H1 (cell line): Measurements from ENCODE around the gene TIMM23.

Source experiments
- ATF3 ChIP-seq: IDR thresholded peaks from 2 replicates; pipeline ENCODE4 v1.6.1; 2011; ENCODE audit warnings: low read depth, mild to moderate bottlenecking, low read length; ENCODE audit not compliant: insufficient read depth
- CTCF ChIP-seq, 3 experiments: IDR thresholded peaks; 1 replicate in 2 of 3; 2 replicates in 1 of 3; pipeline versions ENCODE4 v1.5.1 to v1.6.1; 2011; ENCODE audit warnings: low read length in 3 of 3, mild to moderate bottlenecking in 3 of 3, inconsistent platforms in 2 of 3, low read depth in 1 of 3, moderate library complexity in 1 of 3; ENCODE audit not compliant: insufficient read depth in 1 of 3; ENCODE audit errors: control extremely low read depth in 1 of 3
- E2F6 ChIP-seq: IDR thresholded peaks from 2 replicates; pipeline ENCODE4 v1.6.1; 2012; ENCODE audit warnings: inconsistent platforms
- EP300 ChIP-seq, 2 experiments: IDR thresholded peaks; 1 replicate in 1 of 2; 2 replicates in 1 of 2; pipeline ENCODE4 v1.6.1; 2011 to 2012; ENCODE audit warnings: low read depth in 2 of 2, low read length in 2 of 2, mild to moderate bottlenecking in 2 of 2, borderline replicate concordance in 1 of 2, inconsistent platforms in 1 of 2, moderate library complexity in 1 of 2
- EZH2 ChIP-seq: fragments of 200-600 bp; sonication (generic); IDR thresholded peaks from 2 replicates; pipeline ENCODE4 v1.7.1; 2012; ENCODE audit warnings: low read depth, mild to moderate bottlenecking, moderate library complexity, low read length, inconsistent platforms; ENCODE audit not compliant: severe bottlenecking
- HDAC6 ChIP-seq: IDR thresholded peaks from one replicate; pipeline ENCODE4 v1.7.1; 2012; ENCODE audit warnings: low read depth, mild to moderate bottlenecking, inconsistent platforms, low read length, moderate library complexity
- JUN ChIP-seq: IDR thresholded peaks from 2 replicates; pipeline ENCODE4 v1.6.1; 2011; ENCODE audit warnings: low read depth, mild to moderate bottlenecking, improper control_type of control experiment, low read length
- NANOG ChIP-seq: IDR thresholded peaks from 2 replicates; pipeline ENCODE4 v1.6.1; 2011; ENCODE audit warnings: low read length, low read depth, mild to moderate bottlenecking, inconsistent platforms; ENCODE audit not compliant: insufficient read depth, poor library complexity, severe bottlenecking
- POLR2A ChIP-seq, 2 experiments: IDR thresholded peaks; 1 replicate in 1 of 2; 2 replicates in 1 of 2; pipeline ENCODE4 v1.6.1; 2011; ENCODE audit warnings: low read depth in 2 of 2, low read length in 2 of 2, mild to moderate bottlenecking in 2 of 2; ENCODE audit errors: control extremely low read depth in 1 of 2
- POLR2AphosphoS5 ChIP-seq: IDR thresholded peaks from 2 replicates; pipeline ENCODE4 v1.6.1; 2011; ENCODE audit warnings: low read depth, low read length
- RFX5 ChIP-seq: IDR thresholded peaks from 2 replicates; pipeline ENCODE4 v1.6.1; 2011; ENCODE audit warnings: low read depth, low read length, improper control_type of control experiment, borderline replicate concordance
- RNF2 ChIP-seq: fragments of 200-900, 300-1000 bp; sonication (generic); IDR thresholded peaks from 2 replicates; pipeline ENCODE4 v1.7.1; 2016; ENCODE audit warnings: borderline replicate concordance, low read depth, mild to moderate bottlenecking, antibody characterized with exemption, low read length; ENCODE audit not compliant: poor library complexity, severe bottlenecking; ENCODE audit errors: missing control alignments
- SIN3A ChIP-seq, 2 experiments: IDR thresholded peaks in 1 of 2; conservative IDR thresholded peaks in 1 of 2; 2 replicates each; pipeline ENCODE4 v1.6.1; 2011 to 2012; ENCODE audit warnings: low read length in 2 of 2, improper control_type of control experiment in 1 of 2, low read depth in 1 of 2, mild to moderate bottlenecking in 1 of 2
- TAF1 ChIP-seq: IDR thresholded peaks from 2 replicates; pipeline ENCODE4 v1.6.1; 2011; ENCODE audit warnings: mild to moderate bottlenecking, low read depth, low read length

GRCh38 chr10:45997994-45998763 is 25.9 kb downstream of the TIMM23 start:
- TF ChIP-seq TAF1: no peak
- TF ChIP-seq SIN3A (conservative IDR thresholded peaks at IDR 0.05 in 1 of 2, IDR thresholded peaks at IDR 0.05 in 1 of 2; ENCODE audit: low read depth in 1 of 2, low read length in 2 of 2): no peak
- TF ChIP-seq CTCF (IDR thresholded peaks at IDR 0.05; ENCODE audit: control extremely low read depth in 1 of 3, insufficient read depth in 1 of 3, low read depth in 1 of 3, low read length in 3 of 3): no peak
- no peak for TF ChIP-seq EP300 (IDR thresholded peaks at IDR 0.05; ENCODE audit: borderline replicate concordance in 1 of 2, low read depth in 2 of 2, low read length in 2 of 2)
- TF ChIP-seq RFX5: no peak
- no peak for TF ChIP-seq EZH2
- TF ChIP-seq E2F6: no peak
- TF ChIP-seq RNF2: no peak
- no peak for TF ChIP-seq JUN
- TF ChIP-seq NANOG: no peak
- TF ChIP-seq POLR2A (IDR thresholded peaks at IDR 0.05; ENCODE audit: control extremely low read depth in 1 of 2, low read depth in 2 of 2, low read length in 2 of 2): no peak
- no peak for TF ChIP-seq ATF3
- no peak for TF ChIP-seq HDAC6
- no peak for TF ChIP-seq POLR2AphosphoS5
